ENCODE measurements around the gene CDC37L1. TPM values are rescaled to one million over a fixed set of nuclear protein-coding genes. Genes with fewer than 3 reads are reported as not detected.

The CDC37L1 gene
- total RNA-seq, 2 donors from 2014 or later = 11.4 to 16.1 TPM

- H3K4me1 ChIP-seq = no peaks in the 10 kb centered on the region
- H3K36me3 ChIP-seq = no peaks in the 10 kb centered on the region
- H3K9me3 ChIP-seq = no peaks in the 10 kb centered on the region
- H3K4me3 ChIP-seq = no peak overlapping the region
- no peak for TF ChIP-seq CTCF (IDR thresholded peaks at IDR 0.05)
- intact Hi-C loops (cut with DNase I) = loop anchor here (5.0 kb wide), 1 partner anchor 81 kb away; the partner anchor contains the start of gene AK3
- DNase-seq = no peak
- H3K27ac ChIP-seq = no peak overlapping the region
- no peak overlapping the region for H3K9ac ChIP-seq (ENCODE audit: low read depth in 2 of 2, low read length in 2 of 2)
- no peaks in the 10 kb centered on the region for H3K27me3 ChIP-seq
Observed at GRCh38 chr9:4661165-4661564, 18.2 kb upstream of the CDC37L1 start.

- Histone ChIP-seq H3K36me3 (no peaks in the 10 kb centered on the region), H3K4me3 (no peak overlapping the region), H3K27ac (no peak overlapping the region), H3K9me3 (no peaks in the 10 kb centered on the region), H3K9ac (ENCODE audit: low read depth in 2 of 2, low read length in 2 of 2) (peak overlapping the region in 1 of 2 donors; percentile 90), H3K4me1 (no peaks in the 10 kb centered on the region), H3K27me3 (no peaks in the 10 kb centered on the region)
- no peak for TF ChIP-seq CTCF (IDR thresholded peaks at IDR 0.05)
- intact Hi-C loops (cut with DNase I) = loop anchor here (5.0 kb wide), 1 partner anchor 81 kb away; the partner anchor contains the start of gene AK3
- no peak for DNase-seq
Observed at GRCh38 chr9:4661611-4662010, 17.8 kb upstream of the CDC37L1 start.

- no peaks in the 10 kb centered on the region for H3K4me1 ChIP-seq
- peak; percentile 38 for TF ChIP-seq CTCF (IDR thresholded peaks at IDR 0.05)
- DNase-seq = peak; percentile 94
- H3K9ac ChIP-seq (ENCODE audit: low read depth in 2 of 2, low read length in 2 of 2) = peak within 1 kb of the TSS; percentile 90 to 91
- no peaks in the 10 kb centered on the region for H3K9me3 ChIP-seq
- H3K27me3 ChIP-seq = no peaks in the 10 kb centered on the region
- H3K36me3 ChIP-seq = no peaks in the 10 kb centered on the region
- peak within 1 kb of the TSS; percentile 77 for H3K4me3 ChIP-seq
- intact Hi-C loops (cut with DNase I) = loop anchor here (5.0 kb wide), 1 partner anchor 80 kb away; the partner anchor contains the start of gene AK3
- H3K27ac ChIP-seq = peak within 1 kb of the TSS; percentile 86
Observed at GRCh38 chr9:4662108-4662988, 17.0 kb upstream of the CDC37L1 start, which contains the start of gene PLPP6. Gene PLPP6, plus strand, starts transcription at chr9:4662294. Its CDS starts 82 bp downstream, at chr9:4662376.

- TF ChIP-seq CTCF (IDR thresholded peaks at IDR 0.05) = no peak
- Histone ChIP-seq H3K9me3 (no peaks in the 10 kb centered on the region), H3K4me1 (no peaks in the 10 kb centered on the region), H3K4me3 (peak overlapping the region; percentile 77), H3K27me3 (no peaks in the 10 kb centered on the region), H3K9ac (ENCODE audit: low read depth in 2 of 2, low read length in 2 of 2) (peak overlapping the region; percentile 90 to 91), H3K36me3 (no peaks in the 10 kb centered on the region), H3K27ac (peak overlapping the region; percentile 86)
- no peak for DNase-seq
- intact Hi-C loops (cut with DNase I) = loop anchor here (5.0 kb wide), 1 partner anchor 79 kb away; the partner anchor contains the start of gene AK3
Observed at GRCh38 chr9:4662989-4663792, 16.2 kb upstream of the CDC37L1 start.

GRCh38 chr9:4663956-4664355, 15.4 kb upstream of the CDC37L1 start:
- Histone ChIP-seq H3K4me3 (no peak overlapping the region), H3K36me3 (no peaks in the 10 kb centered on the region), H3K9me3 (no peaks in the 10 kb centered on the region), H3K27me3 (no peaks in the 10 kb centered on the region), H3K27ac (no peak overlapping the region), H3K9ac (ENCODE audit: low read depth in 2 of 2, low read length in 2 of 2) (peak overlapping the region in 1 of 2 donors; percentile 43), H3K4me1 (no peaks in the 10 kb centered on the region)
- no peak for TF ChIP-seq CTCF (IDR thresholded peaks at IDR 0.05)
- intact Hi-C loops (cut with DNase I) = loop anchor here (5.0 kb wide), 1 partner anchor 78 kb away; the partner anchor contains the start of gene AK3
- DNase-seq = no peak

Data from colonic mucosa (tissue), 4 donors.